Measurements from ENCODE around the gene GPALPP1.
"Not testable (repeated sequence)": the region's sequence is repeated elsewhere in the genome, so short reads cannot be mapped to it uniquely, and the experiment has no call there.

The GPALPP1 gene

GRCh38 chr13:44989071-44989889, at the start of gene GPALPP1, which contains the start of gene NUFIP1:
Gene GPALPP1 (plus strand): TSS chr13:44989538. CDS start chr13:44989655, 117 bp downstream.
Gene NUFIP1 (minus strand): TSS chr13:44989471. CDS start chr13:44989436, 35 bp downstream.
- peak; percentile 92 for DNase-seq

GRCh38 chr13:44943411-44943810, 45.9 kb upstream of the GPALPP1 start:
- not testable (repeated sequence) for DNase-seq

- DNase-seq: no peak
Measured at GRCh38 chr13:44951184-44951583, 38.2 kb upstream of the GPALPP1 start.

- no peak for DNase-seq
Measured at GRCh38 chr13:44952671-44953070, 36.7 kb upstream of the GPALPP1 start.

GRCh38 chr13:44954224-44954623, 35.1 kb upstream of the GPALPP1 start:
- DNase-seq: no peak

GRCh38 chr13:44955406-44955805, 33.9 kb upstream of the GPALPP1 start:
- no peak for DNase-seq

- DNase-seq: no peak
Measured at GRCh38 chr13:44961997-44962396, 27.3 kb upstream of the GPALPP1 start.

GRCh38 chr13:44967704-44968433, 21.5 kb upstream of the GPALPP1 start:
- no peak for DNase-seq

GRCh38 chr13:44968434-44968815, 20.9 kb upstream of the GPALPP1 start:
- DNase-seq: no peak

GRCh38 chr13:44969551-44970484, 19.5 kb upstream of the GPALPP1 start:
- peak; percentile 70 for DNase-seq

GRCh38 chr13:44971656-44972595, 17.4 kb upstream of the GPALPP1 start:
- no peak for DNase-seq

- peak; percentile 57 for DNase-seq
Measured at GRCh38 chr13:44972956-44973581, 16.3 kb upstream of the GPALPP1 start.

- no peak for DNase-seq
Measured at GRCh38 chr13:44974056-44974793, 15.1 kb upstream of the GPALPP1 start.

- no peak for DNase-seq
Measured at GRCh38 chr13:44976196-44976595, 13.1 kb upstream of the GPALPP1 start.

GRCh38 chr13:44976949-44977583, 12.3 kb upstream of the GPALPP1 start:
- peak; percentile 10 for DNase-seq

- DNase-seq: no peak
Measured at GRCh38 chr13:44978328-44978727, 11.0 kb upstream of the GPALPP1 start.

GRCh38 chr13:44989941-44990340, 603 bp downstream of the GPALPP1 start:
- DNase-seq: peak; percentile 29

- no peak for DNase-seq
Measured at GRCh38 chr13:45003417-45003816, 14.1 kb downstream of the GPALPP1 start.

GRCh38 chr13:45004096-45004495, 14.8 kb downstream of the GPALPP1 start:
- DNase-seq: no peak

GRCh38 chr13:45007225-45007624, 17.9 kb downstream of the GPALPP1 start:
- no peak for DNase-seq
